Small intestine (tissue), 7 donors: Measurements from ENCODE around the gene DNPH1. TPM values are rescaled to one million over a fixed set of nuclear protein-coding genes. Genes with fewer than 3 reads are reported as not detected.

ENCODE experiments used
- DNase-seq, 2 donors: peaks; one replicate each; pipeline versions ENCODE4 v3.0.0 to v3.0.0-alpha.2; 2013
- FAIRE-seq: peaks from 2 replicates; lab custom pipeline; 2012; peaks lifted over from hg19 to GRCh38; lab: Jason Lieb, UNC
- H3K27ac ChIP-seq, 3 donors: one replicate each; pipeline ENCODE4 v1.5.1; 2013; ENCODE audit warnings: low read length in 2 of 3, mild to moderate bottlenecking in 2 of 3, control low read depth in 1 of 3, inconsistent platforms in 1 of 3, low read depth in 1 of 3, moderate library complexity in 1 of 3
- H3K27me3 ChIP-seq, 3 donors: one replicate each; pipeline ENCODE4 v1.6.1; 2013; ENCODE audit warnings: low read length in 3 of 3, inconsistent platforms in 1 of 3; ENCODE audit not compliant: control insufficient read depth in 3 of 3, insufficient read depth in 3 of 3
- H3K36me3 ChIP-seq, 3 donors: one replicate each; pipeline ENCODE4 v1.6.1; 2013; ENCODE audit warnings: low read length in 3 of 3, inconsistent platforms in 1 of 3, low read depth in 1 of 3, mild to moderate bottlenecking in 1 of 3, moderate library complexity in 1 of 3; ENCODE audit not compliant: control insufficient read depth in 3 of 3, insufficient read depth in 2 of 3
- H3K4me1 ChIP-seq, 3 donors: one replicate each; pipeline ENCODE4 v1.6.1; 2013; ENCODE audit warnings: low read length in 2 of 3, inconsistent platforms in 1 of 3, low read depth in 1 of 3, mild to moderate bottlenecking in 1 of 3, moderate library complexity in 1 of 3; ENCODE audit not compliant: control insufficient read depth in 3 of 3, insufficient read depth in 2 of 3
- H3K4me3 ChIP-seq, 3 donors: one replicate each; pipeline ENCODE4 v1.5.1; 2013; ENCODE audit warnings: low read length in 3 of 3, control low read depth in 1 of 3, inconsistent platforms in 1 of 3, low read depth in 1 of 3, mild to moderate bottlenecking in 1 of 3, moderate library complexity in 1 of 3
- H3K9me3 ChIP-seq, 2 donors: one replicate each; pipeline ENCODE4 v1.6.1; 2013; ENCODE audit warnings: low read depth in 1 of 2, low read length in 1 of 2; ENCODE audit not compliant: control insufficient read depth in 2 of 2, insufficient read depth in 1 of 2
- WGBS, 3 donors: extraction: QIAGEN DNeasy Blood & Tissue Kit; methylation state at CpG; one replicate each; pipeline ENCODE4 v1.1.7; 2013; 5-methylcytosine and 5-hydroxymethylcytosine counted together
- polyA plus RNA-seq, 4 donors: library from polyadenylated mRNA; stranded (reverse) in 3 of 4; unstranded in 1 of 4; fragments of 200-250 nt in 3 of 4; fragments of 120-200 nt in 1 of 4; gene quantifications; one replicate each; pipeline versions ENCODE4 v1.2.1 to v1.2.3, GENCODE V29; 2013
- donor health status: healthy with polysubstance abuse.
- donor health status: control.
- donor health status: control.
- donor health status: Bipolar disorder and iron deficiency.
- donor health status: healthy.

Gene DNPH1
- polyA plus RNA-seq, 4 donors: 192 to 370 (median 327) TPM

GRCh38 chr6:43178150-43178549, 51.1 kb downstream of the DNPH1 start:
- DNase-seq: no peak
- WGBS, 3 donors: 87 to 92% (median 88%) methylated on average over 11 to 12 of the region's 12 CpGs
- Histone ChIP-seq H3K27me3 (no peaks in the 10 kb centered on the region), H3K4me3 (no peak overlapping the region), H3K4me1 (peaks cover 3 to 23% (median 7%) of the 10 kb centered on the region in 3 donors), H3K27ac (no peak overlapping the region), H3K36me3 (peaks cover 8 to 58% (median 11%) of the 10 kb centered on the region in 3 donors), H3K9me3 (no peaks in the 10 kb centered on the region)
- no peak for FAIRE-seq

DNA sequence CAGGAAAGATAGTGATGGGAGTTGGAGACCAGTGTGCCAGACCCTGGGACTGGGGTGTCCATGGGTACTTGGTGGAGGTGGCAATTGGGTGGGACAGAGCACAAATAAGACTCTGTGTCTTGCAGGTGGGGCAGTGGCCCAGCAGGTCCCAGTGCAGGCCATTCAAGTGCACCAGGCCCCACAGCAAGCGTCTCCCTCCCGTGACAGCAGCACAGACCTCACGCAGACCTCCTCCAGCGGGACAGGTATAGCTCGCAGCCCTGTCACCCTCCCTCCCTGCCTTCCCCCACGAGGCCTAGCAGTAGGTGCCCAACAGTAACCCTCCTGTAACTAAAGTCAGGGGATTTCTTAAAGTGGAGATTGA, 52.9 kb downstream of the DNPH1 start:
- 93 to 99% (median 93%) methylated on average over 6 of the region's 6 CpGs for WGBS, 3 donors
- Histone ChIP-seq H3K4me1 (peaks cover 5 to 30% (median 7%) of the 10 kb centered on the region in 3 donors), H3K27me3 (no peaks in the 10 kb centered on the region), H3K36me3 (peaks cover 8 to 58% (median 11%) of the 10 kb centered on the region in 3 donors), H3K9me3 (no peaks in the 10 kb centered on the region), H3K27ac (no peak overlapping the region), H3K4me3 (no peak overlapping the region)
- no peak for DNase-seq
- FAIRE-seq: no peak

- FAIRE-seq: no peak
- no peak overlapping the region for H3K4me3 ChIP-seq
- H3K36me3 ChIP-seq: peaks cover 8 to 55% (median 11%) of the 10 kb centered on the region in 3 donors
- H3K27ac ChIP-seq: peak overlapping the region in 1 of 3 donors; percentile 42
- no peak for DNase-seq
- no peaks in the 10 kb centered on the region for H3K9me3 ChIP-seq
- H3K4me1 ChIP-seq: peaks cover 5 to 30% (median 7%) of the 10 kb centered on the region in 3 donors
- WGBS, 3 donors: 90 to 93% (median 92%) methylated on average over 11 of the region's 11 CpGs
- H3K27me3 ChIP-seq: no peaks in the 10 kb centered on the region
Observed at GRCh38 chr6:43175676-43176422, 53.4 kb downstream of the DNPH1 start.

Other genes with a start within 250 kb of the DNPH1 start
- gene PPP2R5D, start 244.9 kb downstream of the DNPH1 start, polyA plus RNA-seq: 10 to 100 TPM; 44.2 to 96.8 (median 58.1) TPM
- 10 to 100 TPM; 62.6 to 90.8 (median 74.8) TPM for gene MEA1, start 215.5 kb downstream of the DNPH1 start, polyA plus RNA-seq
- gene KLHDC3, start 215.2 kb downstream of the DNPH1 start, polyA plus RNA-seq: 100 to 1,000 TPM in 1 of 4 donors, 10 to 100 TPM in 3; 72.4 to 103 (median 75.3) TPM
- 10 to 100 TPM; 32.2 to 50.0 (median 42.0) TPM for gene RRP36, start 207.9 kb downstream of the DNPH1 start, polyA plus RNA-seq
- gene CUL7, start 175.6 kb downstream of the DNPH1 start, polyA plus RNA-seq: 10 to 100 TPM in 1 of 4 donors, 1 to 10 TPM in 3; 5.7 to 41.8 (median 6.7) TPM
- 100 to 1,000 TPM in 2 of 4 donors, 10 to 100 TPM in 2; 53.4 to 127 (median 90.9) TPM for gene MRPL2, start 170.0 kb downstream of the DNPH1 start, polyA plus RNA-seq
- gene KLC4, start 169.8 kb downstream of the DNPH1 start, polyA plus RNA-seq: 100 to 1,000 TPM in 3 of 4 donors, 10 to 100 TPM in 1; 36.3 to 333 (median 206) TPM
- gene PTK7, start 153.2 kb downstream of the DNPH1 start, polyA plus RNA-seq: 10 to 100 TPM in 2 of 4 donors, 1 to 10 TPM in 2; 1.1 to 36.5 (median 6.9) TPM
- 10 to 100 TPM in 3 of 4 donors, 1 to 10 TPM in 1; 8.9 to 24.0 (median 16.2) TPM for gene SRF, start 58.2 kb downstream of the DNPH1 start, polyA plus RNA-seq
- 10 to 100 TPM; 22.2 to 86.2 (median 52.5) TPM for gene CUL9, start 47.3 kb downstream of the DNPH1 start, polyA plus RNA-seq
- 1 to 10 TPM in 2 of 4 donors, under 1 TPM in 2; 0.89 to 2.1 (median 1.0) TPM for gene TTBK1, start 14.0 kb upstream of the DNPH1 start, polyA plus RNA-seq
- gene SLC22A7, start 68.8 kb upstream of the DNPH1 start, polyA plus RNA-seq: under 1 TPM in 2 of 4 donors, not detected in 2; 0.10 to 0.50 TPM
- gene CRIP3, start 79.3 kb upstream of the DNPH1 start, polyA plus RNA-seq: 1 to 10 TPM in 3 of 4 donors, under 1 TPM in 1; 0.89 to 3.4 (median 2.5) TPM
- 10 to 100 TPM in 1 of 4 donors, 1 to 10 TPM in 3; 3.5 to 18.1 (median 5.0) TPM for gene ZNF318, start 140.2 kb upstream of the DNPH1 start, polyA plus RNA-seq
- 10 to 100 TPM; 15.7 to 31.1 (median 22.2) TPM for gene ABCC10, start 198.1 kb upstream of the DNPH1 start, polyA plus RNA-seq
- gene DLK2, start 226.1 kb upstream of the DNPH1 start, polyA plus RNA-seq: 1 to 10 TPM in 1 of 4 donors, under 1 TPM in 1, not detected in 2; 0.72 to 1.3 TPM
- gene TJAP1, start 248.1 kb upstream of the DNPH1 start, polyA plus RNA-seq: 10 to 100 TPM; 17.2 to 34.5 (median 29.8) TPM